ENCODE measurements around the gene TMEM178A. TPM values are rescaled to one million over a fixed set of nuclear protein-coding genes. Genes with fewer than 3 reads are reported as not detected.

Gene TMEM178A
- total and polyA plus RNA-seq, 2 of the 8 experiments (the other 6 are each of a cell fraction or from before 2014, with no cell fraction given): 11.2 to 14.9 TPM

DNA sequence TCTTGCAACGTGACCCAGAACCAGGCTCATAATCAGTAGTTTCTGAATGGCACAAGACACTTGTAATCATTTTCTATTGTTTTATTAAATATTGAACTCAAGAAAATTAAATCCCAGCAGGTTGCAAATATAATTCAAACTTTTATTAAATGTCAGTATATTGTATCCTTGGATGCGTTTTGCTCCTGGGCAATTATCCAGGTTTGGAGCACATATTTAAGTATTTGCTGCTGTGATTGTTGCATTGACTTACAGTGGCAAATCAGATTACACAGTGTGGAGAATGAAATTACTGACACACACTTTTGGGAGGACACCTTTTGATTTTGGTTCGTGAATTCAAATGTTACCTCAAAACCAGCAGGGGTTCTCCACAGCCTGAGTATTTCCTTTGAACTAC is 27.1 kb upstream of the TMEM178A start:
- H3K4me1 ChIP-seq (replicated peaks in 1 of 4; ENCODE audit: control insufficient read depth in 3 of 4, insufficient read depth in 4 of 4, low read length in 3 of 4): no peaks in the 10 kb centered on the region
- H3K18ac ChIP-seq (ENCODE audit: extremely low read depth, low read length): no peak overlapping the region
- H2BK5ac ChIP-seq (ENCODE audit: low read depth, low read length): no peak overlapping the region
- H4K20me1 ChIP-seq (replicated peaks in 1 of 2; ENCODE audit: control insufficient read depth in 1 of 2, insufficient read depth in 2 of 2, low read length in 2 of 2): no peaks in the 10 kb centered on the region
- H2BK120ac ChIP-seq (replicated peaks; ENCODE audit: low read depth, low read length): no peak overlapping the region
- H3K56ac ChIP-seq (replicated peaks; ENCODE audit: insufficient read length, low read depth, low read length): no peak overlapping the region
- H4K5ac ChIP-seq (ENCODE audit: insufficient read length, low read depth, low read length): no peak overlapping the region
- no peak overlapping the region for H3K4ac ChIP-seq (replicated peaks; ENCODE audit: insufficient read length, low read depth, low read length)
- no peak overlapping the region for H3K14ac ChIP-seq (ENCODE audit: insufficient read length)
- no peaks in the 10 kb centered on the region for H3K79me1 ChIP-seq (ENCODE audit: low read depth, low read length)
- no peaks in the 10 kb centered on the region for H3K79me2 ChIP-seq (ENCODE audit: control insufficient read depth in 1 of 2, insufficient read depth in 2 of 2, low read length in 2 of 2)
- CTCF ChIA-PET (ENCODE audit: partially characterized antibody): interaction anchor here (1.4 to 1.6 kb wide), 2 partner anchors 17 to 45 kb away, joined by 3 read pairs; no protein-coding TSS in a partner anchor
- TF ChIP-seq CTBP2 (IDR thresholded peaks at IDR 0.05; ENCODE audit: borderline replicate concordance, insufficient read depth, insufficient read length, low read length): no peak
- H2AK5ac ChIP-seq (ENCODE audit: low read depth, low read length): no peak overlapping the region
- DNase-seq (ENCODE audit: low read depth in 1 of 2, low spot score in 2 of 2) (no peak), FAIRE-seq (no peak)
- H2BK15ac ChIP-seq (ENCODE audit: low read length): no peak overlapping the region
- 89% methylated on average over 3 of the region's 3 CpGs; no CpG with 5 or more reads in 1 of the 2 experiments for WGBS, 2 experiments (ENCODE audit: extremely low coverage in 1 of 2, insufficient coverage in 1 of 2, insufficient read length in 1 of 2, insufficient replicate concordance in 2 of 2, low coverage in 1 of 2, low lambda C conversion rate in 2 of 2, missing lambda C conversion rate in 1 of 2)
- no peak overlapping the region for H3K23ac ChIP-seq (ENCODE audit: insufficient read length)
- H3K4me3 ChIP-seq (ENCODE audit: extremely low read depth in 1 of 4, insufficient read depth in 2 of 4, low read depth in 3 of 4, low read length in 4 of 4): no peak overlapping the region
- H2BK12ac ChIP-seq (ENCODE audit: low read depth, low read length): no peak overlapping the region
- H3K23me2 ChIP-seq (ENCODE audit: low read depth, low read length): no peaks in the 10 kb centered on the region
- H4K91ac ChIP-seq (replicated peaks; ENCODE audit: insufficient read length, low read length): no peak overlapping the region
- H2BK20ac ChIP-seq (ENCODE audit: low read length): no peak overlapping the region
- POLR2A ChIA-PET (ENCODE audit: partially characterized antibody): no interaction called here
- H3K9me3 ChIP-seq (ENCODE audit: insufficient read depth in 2 of 2, low read depth in 1 of 2, low read length in 1 of 2): no peaks in the 10 kb centered on the region
- H4K8ac ChIP-seq (ENCODE audit: extremely low read depth, insufficient read depth, low read length): no peak overlapping the region
- no peak overlapping the region for H2AFZ ChIP-seq (ENCODE audit: low read length)
- H3K27ac ChIP-seq (ENCODE audit: low read depth, low read length): no peak overlapping the region
- no peak overlapping the region for H3K9ac ChIP-seq (replicated peaks in 1 of 4; ENCODE audit: extremely low read depth in 1 of 4, low read depth in 3 of 4, low read length in 3 of 4)
- H3K27me3 ChIP-seq (replicated peaks in 1 of 4; ENCODE audit: control insufficient read depth in 3 of 4, extremely low read depth in 1 of 4, insufficient read depth in 3 of 4, low read length in 3 of 4): no peaks in the 10 kb centered on the region
- H3K36me3 ChIP-seq (ENCODE audit: control insufficient read depth in 2 of 4, insufficient read depth in 4 of 4, low read length in 3 of 4): no peaks in the 10 kb centered on the region
- H3K4me2 ChIP-seq (ENCODE audit: insufficient read depth in 1 of 2, low read depth in 2 of 2, low read length in 2 of 2): no peak overlapping the region

All from H1 (cell line).